Retina (tissue), 1 donor: ENCODE measurements around the gene ZNF200.
"Not testable (repeated sequence)": the region's sequence is repeated elsewhere in the genome, so short reads cannot be mapped to it uniquely, and the experiment has no call there.

Experiments
- DNase-seq: peaks from one replicate; pipeline ENCODE4 v3.0.0-alpha.2; 2016

ZNF200 gene, protein sequence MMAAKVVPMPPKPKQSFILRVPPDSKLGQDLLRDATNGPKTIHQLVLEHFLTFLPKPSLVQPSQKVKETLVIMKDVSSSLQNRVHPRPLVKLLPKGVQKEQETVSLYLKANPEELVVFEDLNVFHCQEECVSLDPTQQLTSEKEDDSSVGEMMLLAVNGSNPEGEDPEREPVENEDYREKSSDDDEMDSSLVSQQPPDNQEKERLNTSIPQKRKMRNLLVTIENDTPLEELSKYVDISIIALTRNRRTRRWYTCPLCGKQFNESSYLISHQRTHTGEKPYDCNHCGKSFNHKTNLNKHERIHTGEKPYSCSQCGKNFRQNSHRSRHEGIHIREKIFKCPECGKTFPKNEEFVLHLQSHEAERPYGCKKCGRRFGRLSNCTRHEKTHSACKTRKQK

DNA sequence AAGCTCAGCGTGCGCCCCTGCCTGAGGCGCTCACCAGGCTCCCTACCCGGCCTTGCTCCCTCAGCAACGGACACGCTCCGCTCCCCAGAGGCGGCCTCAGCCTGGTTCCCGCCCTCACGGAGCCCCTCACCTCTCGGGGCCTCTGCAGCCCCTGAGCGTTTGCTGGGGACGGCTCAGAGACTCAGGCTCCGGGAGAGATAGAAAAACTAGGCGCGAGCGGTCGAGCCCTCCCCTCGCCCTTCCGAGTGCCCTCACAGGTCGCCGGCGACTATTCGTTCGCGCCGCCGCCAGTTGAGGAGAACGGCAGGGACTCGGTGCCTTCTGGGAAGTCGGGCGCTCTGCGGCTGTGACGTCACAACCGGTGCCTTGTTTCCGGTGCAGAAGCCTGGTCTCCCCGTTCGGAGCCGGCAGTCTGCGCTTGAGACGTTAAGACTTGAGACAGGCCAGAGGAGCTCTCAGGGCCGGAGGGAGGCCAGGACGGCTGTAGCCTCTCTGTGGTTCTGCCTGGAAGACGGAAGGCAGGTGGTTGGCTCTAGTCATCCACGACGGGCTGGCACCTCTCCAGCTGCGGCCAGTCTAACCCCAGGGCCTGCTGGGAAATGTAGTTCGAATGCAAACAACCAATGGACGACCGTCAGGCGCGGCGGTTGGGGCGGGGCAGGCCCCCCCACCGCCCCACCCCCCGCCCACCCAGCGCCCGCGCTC lies at the start of gene ZNF200:
Gene ZNF200, minus strand, starts transcription at position 302 of the 705 bp plus-strand sequence. CDS start 1,403 bp downstream, outside the sequence.
- DNase-seq, result peak; percentile 99

DNA sequence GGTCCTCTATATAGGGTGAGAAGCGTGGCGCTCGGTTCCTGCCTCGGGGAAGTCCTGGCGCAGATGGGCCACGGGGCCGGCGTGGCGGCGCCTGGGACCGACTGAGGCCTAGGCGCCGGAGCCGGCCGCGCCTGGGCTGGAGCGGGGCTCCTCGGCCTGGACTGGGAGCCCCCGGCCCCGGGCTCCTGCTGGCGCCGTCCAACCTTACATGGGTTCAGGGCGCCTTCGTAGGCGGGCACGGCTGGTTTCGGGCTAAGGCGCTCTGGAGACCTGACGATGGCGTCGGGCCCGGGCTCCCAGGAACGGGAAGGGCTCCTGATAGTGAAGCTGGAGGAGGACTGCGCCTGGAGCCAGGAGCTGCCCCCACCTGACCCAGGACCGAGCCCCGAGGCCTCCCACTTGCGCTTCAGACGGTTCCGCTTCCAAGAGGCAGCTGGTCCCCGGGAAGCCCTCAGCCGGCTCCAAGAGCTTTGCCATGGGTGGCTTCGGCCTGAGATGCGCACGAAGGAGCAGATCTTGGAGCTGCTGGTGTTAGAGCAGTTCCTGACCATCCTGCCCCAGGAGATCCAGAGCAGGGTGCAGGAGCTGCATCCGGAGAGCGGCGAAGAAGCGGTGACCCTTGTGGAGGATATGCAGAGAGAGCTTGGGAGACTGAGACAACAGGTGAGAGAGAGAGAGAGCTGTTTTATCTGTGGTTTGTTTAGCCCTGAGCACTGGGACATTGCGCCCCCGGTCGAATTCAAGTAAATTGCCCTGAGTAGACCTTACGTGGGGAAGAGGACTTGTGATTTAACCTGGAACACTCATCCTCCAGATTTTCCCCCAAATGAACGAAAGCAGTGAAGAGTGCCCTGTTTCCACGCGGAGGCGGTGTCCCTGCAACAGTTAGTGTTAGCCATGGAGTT lies 48.8 kb upstream of the ZNF200 start:
- DNase-seq, result peak; percentile 24

DNA sequence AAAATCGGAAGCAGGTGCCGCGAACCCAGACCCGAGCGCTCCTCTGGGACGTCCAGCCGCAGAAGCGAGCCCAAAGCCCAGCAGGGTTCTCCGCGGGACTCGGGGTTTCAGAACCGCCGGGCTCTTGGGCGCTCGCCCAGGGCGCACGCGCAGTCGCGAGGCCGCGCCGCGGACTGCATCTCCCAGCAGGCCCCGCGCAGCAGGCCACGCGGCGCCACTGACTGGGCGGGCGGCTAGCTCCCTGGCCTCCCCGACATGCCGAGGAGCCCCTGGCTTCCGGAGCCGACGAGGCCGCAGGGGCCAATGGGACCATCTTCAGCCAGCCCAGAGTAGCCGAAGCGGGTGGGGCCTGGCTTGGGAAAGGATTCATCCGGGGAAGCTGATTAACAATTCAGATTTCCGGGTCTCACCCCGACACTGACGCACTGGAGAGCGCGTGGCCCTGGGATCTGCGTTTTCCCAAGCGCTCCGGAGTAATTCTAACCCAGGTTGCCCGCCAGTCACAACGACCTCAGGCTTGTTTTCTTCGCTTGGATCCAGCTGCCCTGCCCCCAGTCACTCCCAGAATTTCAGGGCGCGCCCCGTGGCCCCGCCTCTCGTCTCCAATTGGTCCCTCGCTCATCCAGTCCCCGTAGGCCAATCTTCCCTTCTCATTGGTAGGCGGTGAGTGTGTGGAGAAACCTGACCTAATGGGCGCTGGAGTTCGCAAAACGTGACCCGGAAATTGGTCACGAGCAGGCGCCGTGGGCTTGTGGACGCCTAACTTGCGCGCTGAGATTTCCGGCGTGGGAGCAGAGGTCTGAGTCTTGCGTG lies 48.0 kb upstream of the ZNF200 start, which contains the start of gene ZNF263:
Gene ZNF263, plus strand, starts transcription at position 762 of the 813 bp plus-strand sequence. CDS start 328 bp downstream, outside the sequence.
- peak; percentile 99 for DNase-seq

DNA sequence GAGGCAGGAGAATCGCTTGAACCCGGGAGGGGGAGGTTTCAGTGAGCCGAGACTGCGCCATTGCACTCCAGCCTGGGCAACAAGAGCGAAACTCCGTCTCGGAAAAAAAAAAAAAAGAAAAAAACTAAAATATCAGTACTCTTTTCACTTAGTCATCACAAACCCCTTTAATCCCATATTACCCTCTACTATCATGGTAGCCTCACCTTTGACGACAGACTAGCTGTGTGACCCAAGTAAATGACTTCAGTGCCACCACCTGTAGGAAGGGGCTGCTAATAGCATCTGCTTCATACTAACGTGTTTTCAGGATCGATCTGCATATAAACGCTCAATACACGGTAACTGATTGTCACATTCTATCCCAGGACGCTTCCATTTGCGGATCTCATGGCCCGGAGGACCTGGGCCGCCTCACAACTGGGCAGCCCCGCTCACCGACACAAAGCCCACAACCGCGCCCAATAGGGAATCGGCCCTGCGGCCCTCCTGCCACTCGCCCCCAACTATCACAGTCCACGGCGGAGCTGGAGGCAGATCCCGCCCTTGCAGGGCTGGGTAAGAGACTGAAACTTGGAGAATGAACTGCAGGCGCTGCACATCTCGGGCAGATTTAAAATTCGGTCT lies 47.3 kb upstream of the ZNF200 start:
- DNase-seq, result peak; percentile 97

DNA sequence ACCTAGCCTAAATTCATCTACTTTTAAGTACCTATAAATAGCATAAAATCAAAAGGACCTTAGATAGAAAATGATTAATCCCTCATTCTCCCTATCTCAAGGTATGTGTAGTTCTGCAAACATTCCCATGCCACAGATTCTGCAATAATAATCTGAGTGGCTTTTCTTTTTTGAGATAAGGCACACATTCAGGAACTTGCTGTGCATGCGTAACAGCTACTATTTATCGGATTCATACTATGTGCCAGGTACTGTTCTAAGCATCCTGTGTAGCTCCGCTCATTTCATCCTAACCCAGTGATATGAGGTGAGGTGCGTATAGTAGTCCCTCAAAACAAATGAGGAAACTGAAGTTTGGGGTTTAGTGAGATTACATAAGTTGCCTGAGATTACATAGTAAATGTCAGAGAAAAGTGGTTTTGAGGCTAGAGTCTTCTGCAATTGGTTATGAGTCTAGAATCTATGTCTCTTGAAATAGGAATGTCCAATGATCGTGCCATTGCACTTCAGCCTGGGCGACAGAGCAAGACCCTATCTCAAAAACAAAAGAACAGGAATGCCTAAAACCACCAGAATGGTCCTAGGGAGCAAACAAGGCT lies 46.4 kb upstream of the ZNF200 start:
- DNase-seq, result no peak

DNA sequence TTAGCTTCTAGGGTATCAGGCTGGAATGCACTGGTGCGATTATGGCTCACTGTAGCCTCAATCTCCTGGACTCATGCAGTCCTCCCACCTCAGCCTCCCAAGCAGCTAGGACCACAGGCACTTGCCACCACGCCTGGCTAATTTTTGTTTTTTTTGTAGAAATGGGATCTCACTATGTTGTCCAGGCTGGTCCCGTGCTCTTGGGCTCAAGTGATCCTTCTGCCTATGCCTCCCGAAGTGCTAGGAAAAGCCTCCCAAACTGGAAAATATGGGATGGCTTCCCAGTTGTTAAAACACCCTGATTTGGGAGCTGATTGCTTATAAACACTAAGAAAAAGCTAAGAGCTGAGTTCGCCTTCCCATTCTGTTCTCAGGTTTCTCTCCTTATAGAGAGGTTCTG lies 41.7 kb upstream of the ZNF200 start:
- no peak for DNase-seq

DNA sequence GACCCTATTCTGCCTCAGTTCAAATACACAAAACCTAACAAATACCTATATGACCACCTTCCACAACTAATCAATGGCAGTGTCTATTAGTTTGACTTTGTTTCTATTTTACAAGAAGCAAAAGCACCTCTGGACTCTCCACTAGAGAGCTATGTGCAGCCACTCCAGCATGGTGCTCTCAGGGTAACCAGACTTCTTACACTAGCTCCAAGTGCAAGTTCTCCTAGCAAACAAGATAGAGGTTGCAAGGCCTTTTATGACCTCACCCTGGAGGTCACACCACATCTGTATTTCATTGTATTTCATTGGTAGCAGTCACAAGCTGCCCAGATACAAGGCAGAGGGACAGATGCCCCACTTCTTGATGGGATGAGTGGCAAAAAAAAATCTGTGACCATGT lies 40.0 kb upstream of the ZNF200 start:
- no peak for DNase-seq

DNA sequence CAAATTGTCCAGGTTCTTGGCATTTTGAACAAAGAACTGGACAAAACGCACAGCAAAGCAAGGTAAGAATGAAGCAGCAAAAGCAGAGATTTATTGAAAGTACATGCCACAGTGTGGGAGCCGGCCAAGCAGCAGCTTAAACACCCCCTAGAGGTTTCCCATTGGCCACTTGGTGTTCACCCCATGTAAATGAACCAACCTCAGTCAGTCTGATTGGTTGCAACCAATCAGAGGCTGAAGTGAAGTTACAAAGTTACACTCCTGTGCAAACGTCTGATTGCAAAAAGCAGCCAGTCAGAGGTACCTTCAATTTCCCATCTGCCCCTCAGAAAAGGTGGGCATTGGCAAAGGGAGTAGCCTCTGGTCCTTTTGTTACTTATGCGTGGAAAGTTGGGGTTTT lies 39.5 kb upstream of the ZNF200 start:
- no peak for DNase-seq

DNA sequence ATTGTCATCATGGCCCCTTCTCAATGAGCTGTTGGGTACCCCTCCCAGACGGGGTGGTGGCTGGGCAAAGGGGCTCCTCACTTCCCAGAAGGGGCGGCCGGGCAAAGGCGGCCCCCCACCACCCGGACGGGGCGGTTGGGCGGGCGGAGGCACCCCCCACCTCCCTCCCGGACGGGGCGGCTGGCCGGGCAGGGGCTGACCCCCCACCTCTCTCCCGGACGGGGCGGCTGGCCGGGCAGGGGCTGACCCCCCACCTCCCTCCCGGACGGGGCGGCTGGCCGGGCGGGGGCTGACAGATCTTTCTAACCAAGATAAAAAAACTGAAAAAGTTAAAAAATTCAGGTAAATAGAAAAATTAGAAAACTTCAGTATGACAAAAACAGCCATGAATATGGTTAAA lies 36.3 kb upstream of the ZNF200 start:
- not testable (repeated sequence) for DNase-seq

DNA sequence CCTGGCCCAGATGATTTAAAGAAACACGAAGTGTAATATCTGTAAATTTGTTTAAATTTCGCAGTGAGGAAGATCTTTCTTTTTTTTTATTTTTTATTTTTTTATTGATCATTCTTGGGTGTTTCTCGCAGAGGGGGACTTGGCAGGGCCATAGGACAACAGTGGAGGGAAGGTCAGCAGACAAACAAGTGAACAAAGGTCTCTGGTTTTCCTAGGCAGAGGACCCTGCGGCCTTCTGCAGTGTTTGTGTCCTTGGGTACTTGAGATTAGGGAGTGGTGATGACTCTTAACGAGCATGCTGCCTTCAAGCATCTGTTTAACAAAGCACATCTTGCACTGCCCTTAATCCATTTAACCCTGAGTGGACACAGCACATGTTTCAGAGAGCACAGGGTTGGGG lies 35.8 kb upstream of the ZNF200 start:
- not testable (repeated sequence) for DNase-seq

DNA sequence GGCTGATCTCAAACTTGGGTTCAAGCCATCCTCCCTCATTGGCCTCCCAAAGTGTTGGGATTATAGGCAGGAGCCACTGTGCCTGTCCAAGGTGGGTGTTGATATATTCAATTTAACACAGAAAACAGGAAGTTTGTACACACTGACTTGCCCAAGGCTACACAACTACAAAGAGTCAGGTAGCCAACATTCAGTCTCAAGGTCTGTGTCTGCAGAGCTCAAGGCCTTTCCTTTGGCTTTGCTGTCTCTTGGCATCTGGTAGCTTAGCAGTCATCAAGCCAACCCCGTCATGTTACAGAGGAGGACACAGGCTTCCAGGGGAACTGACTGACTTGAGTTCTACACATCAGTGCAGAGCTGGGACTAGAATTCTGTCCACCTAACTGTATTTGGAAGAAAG lies 33.3 kb upstream of the ZNF200 start:
- DNase-seq, result no peak

DNA sequence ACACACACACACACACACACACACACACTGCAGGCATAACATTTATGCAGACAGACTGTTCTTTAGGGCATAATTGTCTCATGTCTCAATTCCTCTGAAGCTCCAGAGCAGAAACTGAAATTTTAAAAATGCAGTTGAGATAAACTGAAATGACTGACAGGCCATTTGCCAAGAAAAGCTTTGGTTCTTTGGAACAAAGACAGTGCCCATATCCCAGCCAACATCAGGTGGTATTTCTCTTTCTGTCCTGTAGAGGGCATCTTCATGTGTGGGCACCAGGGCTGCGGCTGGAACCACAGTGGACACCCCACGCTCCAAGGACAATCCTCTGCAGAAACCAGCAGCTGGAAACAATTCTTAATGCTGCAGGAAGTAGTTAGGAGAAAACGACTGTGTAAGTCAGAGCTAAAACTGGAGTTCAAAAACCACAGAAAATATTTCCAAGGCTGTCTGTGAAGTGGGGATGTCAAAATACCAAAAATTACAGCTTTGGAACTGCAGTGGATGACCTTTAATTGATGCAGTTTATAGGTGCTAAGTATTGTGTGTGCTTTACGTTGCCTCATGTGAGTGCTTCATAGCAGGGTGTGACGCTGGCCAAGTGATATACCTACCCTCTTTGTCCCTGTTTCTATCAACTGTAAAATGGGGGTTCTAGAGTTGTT lies 32.0 kb upstream of the ZNF200 start:
- peak; percentile 13 for DNase-seq

DNA sequence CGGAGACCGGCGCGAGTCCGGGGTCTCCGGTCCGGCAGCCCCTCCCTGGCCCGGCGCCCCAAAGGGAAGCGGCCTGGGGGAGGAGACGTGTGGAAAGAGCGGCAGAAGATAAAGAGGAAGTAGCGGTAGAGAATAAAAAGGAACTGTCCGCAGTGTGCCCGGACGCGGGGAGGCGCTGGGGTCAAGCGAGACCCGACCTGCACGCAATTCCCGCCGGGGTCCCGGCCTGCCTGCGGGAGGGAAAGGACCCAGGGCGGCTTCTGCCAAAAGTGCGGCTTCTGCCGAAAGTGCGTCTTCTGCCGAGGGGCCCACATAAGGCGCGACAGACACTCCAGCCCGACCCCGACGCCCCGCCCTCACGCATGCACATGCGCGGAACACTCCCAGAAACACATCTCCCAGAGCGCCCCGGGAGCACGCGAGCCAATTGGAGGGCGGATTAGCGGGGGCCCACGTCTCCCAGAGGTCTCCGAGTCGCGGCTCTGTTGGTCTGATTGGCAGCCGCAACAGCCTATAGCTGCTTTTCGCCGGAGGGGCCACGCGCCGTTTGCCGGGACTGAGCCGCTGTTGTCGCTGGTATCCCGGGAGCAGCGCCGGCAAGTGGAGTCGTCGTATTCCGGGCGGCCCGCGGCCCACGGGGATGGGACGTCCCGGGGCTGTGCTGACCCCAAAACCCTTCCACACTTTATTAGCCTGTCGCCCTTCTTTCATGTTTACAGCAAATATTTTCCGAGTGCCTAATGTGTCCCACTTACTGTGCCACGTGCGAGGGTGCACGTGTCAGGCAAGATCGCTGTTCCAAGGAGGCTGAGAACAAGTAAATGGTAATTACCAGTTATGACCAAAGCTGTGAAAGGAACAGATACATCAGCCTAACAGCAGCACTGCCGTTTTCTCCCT lies 29.4 kb upstream of the ZNF200 start:
- DNase-seq, result peak; percentile 98

DNA sequence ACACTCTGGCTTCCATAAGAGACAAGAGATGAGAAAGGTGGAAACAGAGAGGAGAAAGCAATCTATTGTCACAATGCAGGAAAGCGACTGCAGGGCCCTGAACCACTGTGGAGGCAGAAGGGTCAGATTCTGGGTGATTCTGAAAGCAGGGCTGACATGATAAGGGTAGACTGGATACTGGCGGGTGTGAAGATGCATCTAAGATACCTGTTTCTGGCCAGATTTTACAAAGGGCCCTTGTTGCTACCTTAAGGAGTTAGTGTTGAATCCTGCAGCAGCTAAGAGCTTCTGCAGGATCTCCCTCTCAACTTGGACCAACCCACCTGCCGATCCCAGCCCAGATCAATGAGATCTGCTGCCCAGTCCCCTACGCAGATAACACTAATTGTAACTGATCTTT lies 27.6 kb upstream of the ZNF200 start:
- no peak for DNase-seq

DNA sequence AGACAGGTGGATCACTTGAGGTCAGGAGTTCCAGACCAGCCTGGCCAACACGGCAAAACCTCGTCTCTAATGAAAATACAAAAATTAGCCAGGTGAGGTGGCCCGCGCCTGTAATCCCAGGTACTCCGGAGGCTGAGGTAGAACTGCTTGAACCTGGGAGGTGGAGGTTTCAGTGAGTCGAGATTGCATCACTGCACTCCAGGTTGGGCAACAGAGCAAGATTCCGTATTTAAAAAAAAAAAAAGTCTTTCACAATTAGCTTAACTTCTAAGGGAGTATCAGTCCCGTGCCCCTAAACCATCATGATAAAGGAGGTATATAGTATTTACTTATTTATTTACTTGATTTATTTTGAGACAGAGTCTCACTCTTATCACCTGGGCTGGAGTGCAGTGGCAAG lies 24.9 kb upstream of the ZNF200 start:
- no peak for DNase-seq

DNA sequence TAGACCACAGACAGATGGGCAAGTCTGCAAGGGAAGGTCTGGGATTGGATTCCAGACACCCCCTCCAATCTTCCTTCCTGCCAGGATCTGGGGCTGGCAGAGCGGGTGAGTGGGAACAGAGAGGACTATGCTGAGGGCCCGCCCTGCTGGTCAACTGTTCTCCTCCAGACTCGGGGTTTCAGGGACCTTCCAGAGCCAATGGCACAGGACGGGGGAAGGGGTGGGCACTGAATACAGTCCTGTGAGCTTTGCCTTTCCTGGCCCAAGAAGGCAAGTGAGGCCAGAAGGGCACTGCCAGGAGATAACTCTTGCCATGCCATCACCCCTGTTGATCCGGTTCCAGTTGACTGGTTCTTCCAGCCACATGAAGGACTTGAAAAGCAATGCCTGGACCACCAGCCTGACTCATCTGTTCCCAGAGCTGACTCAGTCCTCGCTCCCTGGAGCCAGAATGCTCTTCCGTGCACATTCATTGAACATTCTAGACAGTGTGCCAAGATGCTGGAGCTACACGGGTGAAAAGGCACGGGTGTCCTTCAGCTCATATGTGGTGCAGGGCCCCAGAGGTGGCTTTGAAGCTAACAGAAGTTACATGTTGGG lies 22.0 kb upstream of the ZNF200 start:
- no peak for DNase-seq

DNA sequence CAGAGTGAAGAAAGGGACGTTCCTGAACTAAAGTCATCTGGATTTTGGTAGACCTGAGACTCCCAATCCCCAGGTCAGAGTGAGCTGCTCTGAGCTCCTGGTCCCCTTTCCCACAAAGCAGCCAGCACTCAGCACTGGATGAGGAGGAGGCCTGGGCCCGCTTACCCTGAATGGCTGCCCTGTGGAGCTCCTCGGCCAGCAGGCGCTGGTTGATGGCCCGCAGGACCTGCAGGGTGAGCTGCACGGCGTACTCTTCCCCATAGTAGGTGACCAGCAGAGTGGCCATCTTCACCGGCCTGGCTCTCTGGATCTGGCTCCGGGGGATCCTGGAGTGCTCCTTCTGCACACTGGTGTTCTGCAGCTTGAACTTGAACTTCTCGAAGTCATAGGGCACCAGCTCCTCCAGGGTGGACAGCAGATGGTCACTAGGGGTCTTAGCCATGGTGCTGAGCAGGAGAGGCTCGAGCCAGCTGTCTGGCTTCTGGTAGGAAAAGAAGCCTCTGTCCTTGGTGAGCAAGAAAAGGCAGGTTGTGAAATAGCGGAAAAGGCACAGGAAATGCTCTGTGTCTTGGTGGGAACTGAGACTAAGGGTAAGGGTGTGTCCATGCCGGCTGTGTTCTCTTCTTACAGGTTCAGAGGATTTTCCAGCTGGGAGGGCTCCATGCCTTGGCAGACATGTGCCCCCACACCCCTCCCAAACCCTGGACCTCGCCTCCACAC lies 21.3 kb upstream of the ZNF200 start, which contains the start of gene MEFV:
Gene MEFV, minus strand, starts transcription at position 488 of the 720 bp plus-strand sequence. Its CDS starts 46 bp downstream, at position 442.
- DNase-seq, result no peak

DNA sequence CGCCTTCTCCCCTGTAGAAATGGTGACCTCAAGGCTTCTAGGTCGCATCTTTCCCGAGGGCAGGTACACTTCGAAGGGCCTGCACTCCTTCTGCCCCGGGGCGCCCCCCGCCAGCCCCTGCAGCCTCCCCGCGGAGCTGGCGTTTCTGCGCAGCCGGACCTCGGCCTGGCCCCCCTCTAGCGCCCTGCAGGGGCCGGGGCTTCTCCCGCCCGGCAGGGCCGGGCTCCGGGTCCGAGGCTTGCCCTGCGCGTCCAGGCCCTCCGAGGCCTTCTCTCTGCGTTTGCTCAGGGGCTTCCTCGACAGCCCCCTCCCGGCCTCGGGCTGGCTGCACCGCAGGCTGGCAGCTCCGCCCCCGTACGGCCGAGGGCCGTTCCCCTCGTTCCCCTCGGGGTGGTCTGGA lies 19.4 kb upstream of the ZNF200 start:
- DNase-seq, result no peak
